C4-2B (cell line): ENCODE results near the gene KLHL42.

ENCODE experiments used
- ZFX ChIP-seq: fragments of 450-650 bp; IDR thresholded peaks from 2 replicates; pipeline ENCODE4 v1.6.1; 2017
- TF ChIP-seq, protein P1 (sequence below): fragments of 450-650 bp; conservative IDR thresholded peaks from 2 replicates; pipeline ENCODE4 v1.5.1; 2017; ENCODE audit warnings: mild to moderate bottlenecking

DNA sequence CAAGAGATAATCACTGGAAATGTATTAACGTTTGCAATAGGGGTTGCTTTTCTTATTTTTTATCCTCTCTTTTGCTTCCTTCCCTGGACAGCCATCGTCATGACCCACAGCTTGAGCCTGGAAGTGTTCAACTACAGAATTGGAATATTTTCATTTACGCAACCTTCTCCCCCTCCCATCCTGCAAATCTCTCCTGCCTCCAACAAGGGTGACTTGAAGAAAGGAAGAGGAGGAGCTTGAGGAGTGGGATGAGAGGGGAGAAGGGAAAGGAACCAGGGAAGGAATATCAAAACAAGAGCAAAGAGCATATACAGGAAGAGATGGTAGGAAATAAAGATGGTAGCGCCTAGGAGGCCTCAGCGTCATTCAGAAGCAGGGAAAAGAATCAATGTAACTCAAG, 1.6 kb downstream of the KLHL42 start:
- TF ChIP-seq, protein P1, sequence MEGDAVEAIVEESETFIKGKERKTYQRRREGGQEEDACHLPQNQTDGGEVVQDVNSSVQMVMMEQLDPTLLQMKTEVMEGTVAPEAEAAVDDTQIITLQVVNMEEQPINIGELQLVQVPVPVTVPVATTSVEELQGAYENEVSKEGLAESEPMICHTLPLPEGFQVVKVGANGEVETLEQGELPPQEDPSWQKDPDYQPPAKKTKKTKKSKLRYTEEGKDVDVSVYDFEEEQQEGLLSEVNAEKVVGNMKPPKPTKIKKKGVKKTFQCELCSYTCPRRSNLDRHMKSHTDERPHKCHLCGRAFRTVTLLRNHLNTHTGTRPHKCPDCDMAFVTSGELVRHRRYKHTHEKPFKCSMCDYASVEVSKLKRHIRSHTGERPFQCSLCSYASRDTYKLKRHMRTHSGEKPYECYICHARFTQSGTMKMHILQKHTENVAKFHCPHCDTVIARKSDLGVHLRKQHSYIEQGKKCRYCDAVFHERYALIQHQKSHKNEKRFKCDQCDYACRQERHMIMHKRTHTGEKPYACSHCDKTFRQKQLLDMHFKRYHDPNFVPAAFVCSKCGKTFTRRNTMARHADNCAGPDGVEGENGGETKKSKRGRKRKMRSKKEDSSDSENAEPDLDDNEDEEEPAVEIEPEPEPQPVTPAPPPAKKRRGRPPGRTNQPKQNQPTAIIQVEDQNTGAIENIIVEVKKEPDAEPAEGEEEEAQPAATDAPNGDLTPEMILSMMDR: no peak
- no peak for TF ChIP-seq ZFX
